HG02973 (cell line): ENCODE measurements around the gene STIM1.
"Not testable (repeated sequence)": the region's sequence is repeated elsewhere in the genome, so short reads cannot be mapped to it uniquely, and the experiment has no call there.

Experiments
- ATAC-seq: cut with Tn5 transposase; IDR thresholded peaks from one replicate; pipeline ENCODE4 v1.9.1; 2021; ENCODE audit warnings: moderate library complexity; ENCODE audit not compliant: unreplicated experiment

The STIM1 gene

GRCh38 chr11:3854977-3855807 lies at the start of gene STIM1:
TSS of gene STIM1 (plus strand) at chr11:3855664. CDS start at chr11:3856271, 607 bp downstream.
- peak; percentile 55 for ATAC-seq

- peak; percentile 61 for ATAC-seq
Measured at GRCh38 chr11:3807909-3808860, 47.3 kb upstream of the STIM1 start, which contains the start of gene PGAP2. TSS of gene PGAP2 (plus strand) at chr11:3808560. CDS start at chr11:3811260, 2,700 bp downstream.

- peak; percentile 75 for ATAC-seq
Measured at GRCh38 chr11:3808861-3809623, 46.4 kb upstream of the STIM1 start.

- no peak for ATAC-seq
Measured at GRCh38 chr11:3809624-3809928, 45.9 kb upstream of the STIM1 start.

GRCh38 chr11:3810446-3810845 lies 45.0 kb upstream of the STIM1 start:
- ATAC-seq, result no peak

- ATAC-seq, result no peak
Measured at GRCh38 chr11:3810951-3811350, 44.5 kb upstream of the STIM1 start.

- not testable (repeated sequence) for ATAC-seq
Measured at GRCh38 chr11:3814832-3815231, 40.6 kb upstream of the STIM1 start.

GRCh38 chr11:3815845-3816244 lies 39.6 kb upstream of the STIM1 start:
- no peak for ATAC-seq

- ATAC-seq, result no peak
Measured at GRCh38 chr11:3816673-3817072, 38.8 kb upstream of the STIM1 start.

- ATAC-seq, result no peak
Measured at GRCh38 chr11:3817181-3817800, 38.2 kb upstream of the STIM1 start.

GRCh38 chr11:3820971-3821370 lies 34.5 kb upstream of the STIM1 start:
- no peak for ATAC-seq

- no peak for ATAC-seq
Measured at GRCh38 chr11:3822312-3822711, 33.2 kb upstream of the STIM1 start.

- ATAC-seq, result no peak
Measured at GRCh38 chr11:3823303-3823702, 32.2 kb upstream of the STIM1 start.

GRCh38 chr11:3823762-3824506 lies 31.5 kb upstream of the STIM1 start:
- ATAC-seq, result no peak

- peak; percentile 68 for ATAC-seq
Measured at GRCh38 chr11:3824714-3825472, 30.6 kb upstream of the STIM1 start.

GRCh38 chr11:3825473-3826154 lies 29.9 kb upstream of the STIM1 start:
- no peak for ATAC-seq

GRCh38 chr11:3826721-3827120 lies 28.7 kb upstream of the STIM1 start:
- no peak for ATAC-seq

GRCh38 chr11:3827434-3828186 lies 27.9 kb upstream of the STIM1 start:
- ATAC-seq, result no peak
